Stomach (tissue), 4 donors: Measurements from ENCODE around the gene MYBPH.

Source experiments
- POLR2A ChIP-seq, 4 donors: fragments of 450-650 bp; IDR thresholded peaks; one replicate each; pipeline ENCODE4 v1.6.1; 2016; ENCODE audit warnings: antibody characterized with exemption in 4 of 4, control low read depth in 2 of 4, mild to moderate bottlenecking in 1 of 4, moderate library complexity in 1 of 4
- TF ChIP-seq, protein P1 (sequence below), 7 experiments: fragments of 450-650 bp in 4 of 7; fragments of 200-600 bp in 3 of 7; sonication (generic) in 3 of 7; IDR thresholded peaks; one replicate each; pipeline ENCODE4 v1.5.1; 2016 to 2019; ENCODE audit warnings: antibody characterized with exemption in 7 of 7, control low read depth in 2 of 7, mild to moderate bottlenecking in 1 of 7

GRCh38 chr1:203148579-203148978, 27.0 kb downstream of the MYBPH start:
- TF ChIP-seq, protein P1, sequence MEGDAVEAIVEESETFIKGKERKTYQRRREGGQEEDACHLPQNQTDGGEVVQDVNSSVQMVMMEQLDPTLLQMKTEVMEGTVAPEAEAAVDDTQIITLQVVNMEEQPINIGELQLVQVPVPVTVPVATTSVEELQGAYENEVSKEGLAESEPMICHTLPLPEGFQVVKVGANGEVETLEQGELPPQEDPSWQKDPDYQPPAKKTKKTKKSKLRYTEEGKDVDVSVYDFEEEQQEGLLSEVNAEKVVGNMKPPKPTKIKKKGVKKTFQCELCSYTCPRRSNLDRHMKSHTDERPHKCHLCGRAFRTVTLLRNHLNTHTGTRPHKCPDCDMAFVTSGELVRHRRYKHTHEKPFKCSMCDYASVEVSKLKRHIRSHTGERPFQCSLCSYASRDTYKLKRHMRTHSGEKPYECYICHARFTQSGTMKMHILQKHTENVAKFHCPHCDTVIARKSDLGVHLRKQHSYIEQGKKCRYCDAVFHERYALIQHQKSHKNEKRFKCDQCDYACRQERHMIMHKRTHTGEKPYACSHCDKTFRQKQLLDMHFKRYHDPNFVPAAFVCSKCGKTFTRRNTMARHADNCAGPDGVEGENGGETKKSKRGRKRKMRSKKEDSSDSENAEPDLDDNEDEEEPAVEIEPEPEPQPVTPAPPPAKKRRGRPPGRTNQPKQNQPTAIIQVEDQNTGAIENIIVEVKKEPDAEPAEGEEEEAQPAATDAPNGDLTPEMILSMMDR (IDR thresholded peaks at IDR 0.05): no peak
- no peak for TF ChIP-seq POLR2A (IDR thresholded peaks at IDR 0.05)
